GM12878 (cell line): ENCODE measurements around the gene MYO7B. TPM values are rescaled to one million over a fixed set of nuclear protein-coding genes. Genes with fewer than 3 reads are reported as not detected.

Experiments
- CBX3 ChIP-seq: fragments of 200-600 bp; sonication (generic); IDR thresholded peaks from 2 replicates; pipeline ENCODE4 v1.6.1; 2016; ENCODE audit warnings: low read depth, borderline replicate concordance
- CEBPZ ChIP-seq: fragments of 150-350 bp; IDR thresholded peaks from 2 replicates; pipeline ENCODE4 v1.6.1; 2016; ENCODE audit warnings: low read depth, low read length
- CHD2 ChIP-seq: IDR thresholded peaks from 2 replicates; pipeline ENCODE4 v1.6.1; 2011; ENCODE audit warnings: low read depth, low read length, improper control_type of control experiment, borderline replicate concordance
- ELK1 ChIP-seq: IDR thresholded peaks from 2 replicates; pipeline ENCODE4 v1.6.1; 2012; ENCODE audit warnings: low read depth, low read length, improper control_type of control experiment
- GABPA ChIP-seq: IDR thresholded peaks from 2 replicates; pipeline ENCODE4 v1.6.1; 2014; ENCODE audit warnings: antibody characterized with exemption, low read depth, mild to moderate bottlenecking, inconsistent platforms
- GATAD2B ChIP-seq: fragments of 450-650 bp; conservative IDR thresholded peaks from 2 replicates; pipeline ENCODE4 v1.6.1; 2017; ENCODE audit warnings: low read depth, mild to moderate bottlenecking, moderate library complexity
- HDAC2 ChIP-seq: fragments of 200-600 bp; sonication (generic); IDR thresholded peaks from 2 replicates; pipeline ENCODE4 v1.6.1; 2017
- IKZF1 ChIP-seq: fragments of 450-650 bp; conservative IDR thresholded peaks from 2 replicates; pipeline ENCODE4 v1.6.1; 2017; ENCODE audit warnings: antibody characterized with exemption, mild to moderate bottlenecking
- KAT2A ChIP-seq: conservative IDR thresholded peaks from 2 replicates; pipeline ENCODE4 v1.6.1; 2011; ENCODE audit warnings: low read depth, low read length; ENCODE audit not compliant: control insufficient read depth
- KDM1A ChIP-seq: fragments of 200-600 bp; sonication (generic); IDR thresholded peaks from 2 replicates; pipeline ENCODE4 v1.6.1; 2016; ENCODE audit warnings: borderline replicate concordance
- MEF2A ChIP-seq: IDR thresholded peaks from 2 replicates; pipeline ENCODE4 v1.6.1; 2011; ENCODE audit warnings: low read depth, mild to moderate bottlenecking, low read length, moderate library complexity; ENCODE audit not compliant: insufficient read depth
- MTA3 ChIP-seq: IDR thresholded peaks from 2 replicates; pipeline ENCODE4 v1.6.1; 2012; ENCODE audit warnings: low read length, inconsistent platforms, borderline replicate concordance
- PAX5 ChIP-seq: IDR thresholded peaks from 2 replicates; pipeline ENCODE4 v1.6.1; 2011; ENCODE audit warnings: low read depth, low read length, borderline replicate concordance
- POLR2AphosphoS5 ChIP-seq: IDR thresholded peaks from 2 replicates; pipeline ENCODE4 v1.6.1; 2011; ENCODE audit warnings: mild to moderate bottlenecking, low read length, inconsistent platforms
- REST ChIP-seq: IDR thresholded peaks from 2 replicates; pipeline ENCODE4 v1.6.1; 2012; ENCODE audit warnings: mild to moderate bottlenecking, low read depth, low read length
- TCF3 ChIP-seq: IDR thresholded peaks from 2 replicates; pipeline ENCODE4 v1.6.1; 2012; ENCODE audit warnings: low read depth, mild to moderate bottlenecking, low read length, borderline replicate concordance; ENCODE audit not compliant: insufficient read depth
- ZBTB4 ChIP-seq: fragments of 450-650 bp; formaldehyde crosslinking; IDR thresholded peaks from 2 replicates; pipeline ENCODE4 v1.4.0; 2022; ENCODE audit warnings: mild to moderate bottlenecking, moderate library complexity
- ZZZ3 ChIP-seq: IDR thresholded peaks from 2 replicates; pipeline ENCODE4 v1.6.1; 2011; ENCODE audit warnings: low read depth; ENCODE audit not compliant: control insufficient read depth, insufficient read length
- polyA plus RNA-seq, 11 experiments: library from polyadenylated mRNA; depleted of rRNA in 4 of 11; unstranded in 6 of 11; stranded (reverse) in 5 of 11; fragments of >200 nt; fragmentation: Nextera tagmentation in 4 of 11; fragmentation: Illumina TruSeq in 1 of 11; extraction: Ambion mirVana in 4 of 11; extraction: Trizol in 1 of 11; gene quantifications; 1 replicate in 1 of 11; 2 replicates in 10 of 11; pipeline versions ENCODE4 v1.2.1 to v1.2.3, GENCODE V29; 2011 to 2016; ENCODE audit warnings: inconsistent platforms in 2 of 11, missing spikeins in 2 of 11, low read depth in 1 of 11
- total RNA-seq, 4 experiments: library from RNA; depleted of rRNA in 3 of 4; stranded (reverse); fragments of >200 nt in 3 of 4; fragmentation: Illumina TruSeq in 1 of 4; extraction: Trizol in 1 of 4; gene quantifications; 2 replicates each; pipeline versions ENCODE4 v1.2.1 to v1.2.3, GENCODE V29; 2013 to 2021

The MYO7B gene
- total and polyA plus RNA-seq, 10 of the 15 experiments (the other 5 are each of a cell fraction or from before 2014, with no cell fraction given) = 0.08 to 4.8 (median 1.2) TPM

- TF ChIP-seq REST (no peak), TCF3 (peak; percentile 83; the same call in 1 of the 2 replicates), CEBPZ (no peak), CHD2 (no peak), GATAD2B (0 out of 2 replicates have a peak, but pooled peaks have one; percentile 27), MTA3 (no peak), PAX5 (peak; percentile 62; the same call in 1 of the 2 replicates), POLR2AphosphoS5 (no peak), GABPA (no peak), IKZF1 (peak; percentile 41; the same call in 1 of the 2 replicates), KDM1A (no peak), HDAC2 (no peak), MEF2A (no peak), ELK1 (no peak), CBX3 (no peak), KAT2A (no peak), ZZZ3 (no peak), ZBTB4 (CRISPR knock-in tag) (no peak)
These were observed 97.4 kb downstream of the MYO7B start (continued) for GRCh38 chr2:127632592-127633489.
